ENCODE measurements around the gene LTBP1.

The LTBP1 gene

DNA sequence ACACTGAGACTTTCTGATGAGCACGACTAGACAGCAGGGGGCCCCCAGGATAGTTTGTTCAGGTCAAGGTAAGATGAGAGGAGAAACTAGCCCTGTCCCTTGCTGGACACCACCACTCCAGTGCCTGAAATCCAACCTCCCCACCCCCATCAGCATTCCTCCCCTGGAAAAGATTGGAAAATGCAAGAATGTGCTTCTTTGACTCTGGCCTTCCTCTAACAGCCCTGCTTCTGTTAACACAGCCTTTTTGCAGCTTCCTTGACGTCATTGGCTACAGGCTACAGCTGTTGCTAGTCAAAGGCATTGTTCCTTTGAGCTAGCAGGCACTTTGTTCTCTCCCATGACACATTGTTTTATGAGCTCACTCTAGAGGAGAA is 20.1 kb upstream of the LTBP1 start:
- no peak for DNase-seq (ENCODE audit: extremely low spot score, insufficient read length, low read depth)
- no peak for FAIRE-seq

DNA sequence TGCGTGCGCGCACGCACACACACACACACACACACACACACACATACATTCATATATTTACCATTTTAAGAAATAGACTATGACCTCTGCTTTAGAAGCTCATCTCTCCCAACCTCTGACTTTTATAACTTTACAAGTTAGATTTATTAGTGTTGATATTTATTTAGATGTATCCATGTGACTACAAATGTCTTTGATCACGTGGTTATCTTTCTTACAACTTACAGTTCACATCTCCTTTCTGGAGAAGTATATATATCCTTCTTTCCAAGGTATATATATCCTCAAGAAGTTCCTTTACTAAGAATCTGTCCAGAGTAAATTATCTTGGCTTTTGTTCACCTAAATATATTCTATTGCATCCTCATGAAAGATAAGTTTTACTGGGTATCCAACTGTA is 16.3 kb upstream of the LTBP1 start:
- DNase-seq (ENCODE audit: extremely low spot score, insufficient read length, low read depth) (no peak), FAIRE-seq (no peak)

DNA sequence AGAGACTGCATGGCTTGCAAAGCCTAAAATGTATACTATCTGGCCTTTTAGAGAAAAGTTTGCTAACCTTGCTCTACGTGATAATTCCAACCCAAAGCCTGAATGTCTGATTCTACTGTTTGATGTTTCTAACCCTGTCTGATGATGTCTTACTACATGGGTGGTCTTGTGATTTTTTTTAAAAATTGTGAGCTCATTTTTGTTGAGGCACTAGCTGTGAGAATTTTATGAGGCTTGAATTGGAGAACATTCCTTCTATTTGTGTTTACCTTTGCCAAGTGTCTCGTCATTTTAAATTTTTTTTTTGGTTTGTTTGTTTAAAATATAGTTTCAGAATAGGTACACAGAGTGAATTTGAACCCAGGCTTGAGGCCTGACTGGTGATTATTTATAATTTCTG is 15.2 kb upstream of the LTBP1 start:
- FAIRE-seq (no peak), DNase-seq (ENCODE audit: extremely low spot score, insufficient read length, low read depth) (no peak)

DNA sequence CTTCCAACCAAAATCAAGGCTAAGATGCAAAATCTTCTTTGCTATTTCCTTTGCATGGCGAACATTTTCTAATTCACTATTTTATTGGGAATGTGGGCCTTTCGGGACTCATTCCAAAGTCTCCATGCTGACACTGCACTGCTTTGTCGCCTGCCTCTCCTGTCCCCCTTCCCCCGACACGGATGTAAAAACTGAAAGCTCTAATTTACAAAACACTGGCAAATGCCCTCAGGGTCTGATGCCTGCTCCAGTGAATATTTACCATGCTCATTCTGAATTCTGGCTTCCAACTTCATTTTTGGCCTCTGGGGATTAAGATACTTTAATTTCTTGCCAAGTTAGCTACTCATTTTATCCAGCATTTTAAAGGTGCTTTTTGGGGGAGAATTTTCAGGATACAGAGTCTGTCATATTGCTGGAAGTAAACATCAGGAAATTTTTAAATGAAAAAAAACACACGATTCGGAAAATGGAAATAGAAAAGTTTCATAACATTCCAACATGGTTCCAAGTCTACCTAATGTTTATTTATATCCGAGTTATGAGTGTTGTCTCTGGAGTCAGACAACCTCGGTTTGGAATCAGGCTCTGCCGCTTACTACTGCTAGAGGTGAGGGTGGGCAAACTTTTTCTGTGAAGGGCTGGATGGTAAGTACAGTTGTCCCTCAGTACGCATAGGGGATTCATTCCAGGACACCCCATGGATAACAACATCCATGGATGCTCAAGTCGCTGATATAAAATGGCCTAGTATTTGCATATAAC is 14.6 kb upstream of the LTBP1 start:
- no peak for FAIRE-seq
- DNase-seq (ENCODE audit: extremely low spot score, insufficient read length, low read depth): no peak

DNA sequence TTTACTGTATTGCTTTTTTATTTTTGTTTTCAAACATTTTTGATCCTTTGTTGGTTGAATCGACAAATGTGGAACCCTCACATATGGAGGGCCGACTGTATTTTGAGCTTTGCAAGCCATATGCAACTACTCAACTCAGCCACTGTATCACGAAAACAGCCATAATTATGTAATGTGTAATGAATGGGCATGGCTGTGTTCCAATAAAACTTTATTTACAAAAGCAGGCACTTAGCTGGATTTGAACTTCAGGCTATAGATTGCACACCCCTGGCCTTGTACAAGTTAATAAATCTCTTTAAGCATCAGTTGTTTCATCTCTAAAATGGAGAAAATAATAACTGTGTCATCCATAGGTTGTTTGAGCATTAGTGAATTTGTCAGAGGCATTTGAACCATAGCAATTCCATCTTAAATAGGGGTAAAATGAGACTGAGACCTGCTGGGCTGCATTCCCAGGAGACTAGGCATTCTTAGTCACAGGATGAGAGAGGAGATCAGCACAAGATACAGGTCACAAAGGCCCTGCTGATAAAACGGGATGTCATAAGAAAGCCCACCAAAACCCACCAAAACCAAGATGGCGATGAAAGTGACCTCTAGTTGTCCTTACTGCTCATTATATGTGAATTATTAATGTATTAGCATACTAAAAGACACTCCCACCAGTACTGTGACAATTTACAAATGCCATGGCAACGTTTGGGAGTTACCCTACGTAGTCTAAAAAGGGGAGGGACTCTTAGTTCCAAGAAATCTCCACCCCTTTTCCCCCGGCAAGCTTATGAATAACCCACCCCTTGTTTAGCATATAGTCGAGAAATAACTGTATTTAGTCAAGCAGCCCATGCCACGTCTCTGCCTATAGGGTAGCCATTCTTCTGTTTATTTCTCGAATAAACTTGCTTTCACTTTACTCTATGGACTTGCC is 13.7 kb upstream of the LTBP1 start:
- FAIRE-seq (no peak), DNase-seq (ENCODE audit: extremely low spot score, insufficient read length, low read depth) (no peak)

DNA sequence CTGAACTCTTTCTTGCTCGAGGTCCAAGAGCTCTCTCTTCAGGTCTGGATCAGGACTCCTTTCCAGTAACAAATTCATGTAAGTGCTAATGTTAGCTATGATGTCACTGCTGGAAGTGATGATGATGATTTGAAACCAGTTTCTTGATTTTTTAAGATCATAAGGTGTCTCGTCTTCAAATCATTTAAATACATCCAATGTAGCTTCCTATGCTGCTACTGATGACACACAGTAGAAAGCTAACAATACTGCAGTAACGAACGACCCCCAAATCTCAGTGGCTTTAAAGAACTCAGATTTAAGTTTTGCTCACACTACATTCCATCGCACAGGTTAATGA is 13.0 kb upstream of the LTBP1 start:
- no peak for DNase-seq (ENCODE audit: extremely low spot score, insufficient read length, low read depth)
- no peak for FAIRE-seq

DNA sequence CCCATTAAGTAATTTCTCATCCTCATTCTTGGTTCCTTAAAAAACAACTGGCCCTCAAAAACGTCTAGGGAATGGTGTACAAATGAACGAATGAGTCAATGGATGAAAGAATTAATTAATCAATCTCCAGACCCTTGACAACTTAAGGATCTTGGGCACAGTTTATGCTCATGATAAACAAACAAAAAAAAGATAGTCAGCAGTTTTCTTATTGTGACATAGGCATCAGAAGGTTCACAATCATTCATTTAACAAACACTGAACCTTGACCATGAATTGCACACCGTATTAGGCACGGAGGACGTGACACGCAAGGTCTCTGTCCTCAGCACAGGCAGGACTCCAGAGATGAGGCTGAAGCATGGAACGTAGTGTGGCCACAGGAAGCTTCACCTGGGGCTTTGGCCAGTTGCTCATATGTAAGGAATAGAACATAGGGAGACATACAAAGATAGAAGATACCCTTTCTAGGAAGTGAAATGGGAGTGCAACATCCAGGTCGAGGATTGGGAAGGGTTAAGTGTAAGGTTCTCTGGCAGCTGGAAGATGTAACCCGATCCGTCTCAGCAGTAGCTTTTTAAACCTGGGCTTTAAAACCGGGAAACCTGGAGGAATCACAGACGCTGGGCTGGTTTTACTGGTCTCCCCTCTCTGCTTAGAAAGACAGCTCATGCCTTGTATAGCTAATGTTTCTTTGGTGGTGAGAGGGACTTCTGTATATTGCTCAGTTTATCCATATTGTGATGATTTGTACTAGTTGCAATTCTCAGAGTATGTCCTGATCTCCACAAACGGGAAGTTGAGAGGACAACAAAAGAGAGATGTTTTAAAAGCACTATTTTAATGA is 8.9 kb upstream of the LTBP1 start:
- no peak for FAIRE-seq
- no peak for DNase-seq (ENCODE audit: extremely low spot score, insufficient read length, low read depth)

DNA sequence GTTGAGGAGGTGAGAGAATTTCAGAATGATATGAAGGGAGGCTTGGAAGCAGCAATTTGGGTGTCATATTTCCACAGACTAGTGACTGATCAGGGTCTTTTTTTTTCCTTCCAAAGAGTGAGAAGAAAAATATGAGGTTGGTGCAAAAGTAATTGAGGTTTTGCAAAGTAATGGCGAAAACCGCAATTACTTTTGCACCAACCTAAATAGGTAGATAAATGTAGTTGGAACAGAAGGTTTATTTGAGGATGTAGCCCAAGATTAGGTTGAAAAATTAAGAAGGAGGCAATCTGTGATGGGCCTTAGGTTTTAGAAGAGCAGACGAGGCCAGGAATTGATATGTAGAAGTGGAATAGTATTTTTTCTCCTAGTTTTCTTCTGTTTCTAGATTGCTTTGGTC is 7.8 kb upstream of the LTBP1 start:
- FAIRE-seq (no peak), DNase-seq (ENCODE audit: extremely low spot score, insufficient read length, low read depth) (no peak)

DNA sequence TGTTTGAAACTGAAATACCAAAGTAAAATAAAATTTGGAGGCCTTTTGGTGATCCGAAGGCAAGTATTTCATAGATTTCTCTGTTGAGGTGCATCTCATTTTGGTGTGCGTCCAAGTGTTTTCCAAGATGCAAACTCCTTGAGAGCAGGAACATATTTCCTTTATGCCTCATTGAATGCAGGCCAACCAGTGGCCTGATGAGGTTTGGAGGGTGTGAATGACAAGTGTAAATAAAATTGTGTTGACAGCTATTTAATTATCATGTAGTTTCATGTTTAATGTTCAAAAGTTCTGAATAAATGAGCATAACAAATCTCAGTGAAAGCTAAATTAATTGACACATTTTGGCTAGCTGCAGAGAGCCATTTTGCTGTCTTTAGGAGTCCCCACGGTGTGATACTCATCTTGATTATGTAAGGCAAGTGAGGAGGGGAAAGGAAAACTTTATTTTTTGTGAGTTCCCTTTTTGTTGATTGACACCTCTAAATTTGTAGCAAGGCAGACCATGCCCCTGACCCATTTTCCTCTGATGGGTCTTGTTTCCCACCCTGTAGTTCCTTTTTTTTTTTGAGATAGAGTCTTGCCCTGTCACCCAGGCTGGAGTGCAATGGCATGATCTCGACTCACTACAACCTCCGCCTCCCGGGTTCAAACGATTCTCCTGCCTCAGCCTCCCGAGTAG is 6.3 kb upstream of the LTBP1 start:
- no peak for DNase-seq (ENCODE audit: extremely low spot score, insufficient read length, low read depth)
- no peak for FAIRE-seq

DNA sequence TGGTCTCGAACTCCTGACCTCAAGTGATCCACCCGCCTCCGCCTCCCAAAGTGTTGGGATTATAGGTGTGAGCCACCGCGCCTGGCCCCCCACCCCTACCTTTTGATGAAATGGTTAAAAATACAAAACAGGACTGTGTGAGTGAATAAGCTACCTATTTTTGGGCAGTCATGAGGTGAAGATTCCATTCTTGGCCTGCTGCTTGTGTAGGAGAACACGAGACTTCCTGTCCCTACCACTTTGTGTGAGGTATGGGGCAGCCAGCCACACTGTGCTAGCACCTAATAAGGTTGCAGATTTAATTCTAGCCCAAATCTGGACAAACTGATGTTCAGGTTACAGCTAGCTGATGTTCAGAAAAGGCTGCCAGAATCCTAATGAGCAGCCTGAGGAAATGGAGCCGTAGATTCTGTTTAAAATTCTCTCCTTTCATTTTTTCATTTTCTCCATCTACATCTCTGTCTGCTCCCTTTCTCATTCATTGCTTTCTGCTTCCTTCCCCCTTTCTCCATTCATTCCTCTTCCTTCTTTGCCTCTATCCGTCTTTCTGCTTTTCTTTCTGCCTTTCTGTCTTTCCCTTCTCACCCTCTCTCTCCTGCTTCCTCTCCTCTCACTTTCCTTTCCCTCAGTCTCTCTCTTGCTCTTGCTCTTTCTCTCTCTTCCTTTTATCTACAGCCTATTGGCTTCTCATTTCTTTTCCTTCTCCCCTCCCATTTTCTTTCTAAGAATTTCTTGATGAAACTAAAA is 4.6 kb upstream of the LTBP1 start:
- no peak for DNase-seq (ENCODE audit: extremely low spot score, insufficient read length, low read depth)
- FAIRE-seq: no peak

DNA sequence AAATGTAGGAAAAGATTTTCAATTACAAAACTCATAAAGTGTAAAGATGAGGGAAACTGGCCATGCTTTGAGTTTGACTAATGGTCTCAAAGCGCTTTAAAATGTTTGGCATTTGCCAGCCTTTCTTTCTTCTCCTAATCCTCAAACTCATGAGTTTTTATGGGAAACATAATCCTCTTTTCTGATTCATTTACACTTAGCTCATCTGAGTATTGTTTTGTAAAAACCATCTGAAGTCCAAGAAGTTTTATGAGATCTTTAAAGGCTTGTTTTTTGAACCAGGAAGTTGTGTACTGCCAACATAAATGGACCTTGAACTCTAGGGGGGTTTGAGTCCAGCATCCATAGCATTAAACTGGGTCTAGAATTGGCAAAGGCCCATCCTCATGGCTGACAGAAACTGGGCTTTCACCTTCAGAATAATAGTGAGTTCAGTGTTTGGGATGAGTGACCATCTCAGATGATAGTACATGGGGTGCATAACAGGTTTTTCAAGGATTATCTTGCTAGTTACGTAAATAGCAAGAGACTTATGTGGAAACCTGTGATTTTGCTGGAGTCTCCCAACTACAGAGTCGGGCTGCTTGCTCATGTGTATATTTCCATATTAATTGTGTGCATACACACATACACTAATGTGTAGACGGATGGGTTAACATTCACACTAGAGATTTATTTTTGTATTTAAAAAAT is 3.8 kb upstream of the LTBP1 start:
- no peak for FAIRE-seq
- no peak for DNase-seq (ENCODE audit: extremely low spot score, insufficient read length, low read depth)

DNA sequence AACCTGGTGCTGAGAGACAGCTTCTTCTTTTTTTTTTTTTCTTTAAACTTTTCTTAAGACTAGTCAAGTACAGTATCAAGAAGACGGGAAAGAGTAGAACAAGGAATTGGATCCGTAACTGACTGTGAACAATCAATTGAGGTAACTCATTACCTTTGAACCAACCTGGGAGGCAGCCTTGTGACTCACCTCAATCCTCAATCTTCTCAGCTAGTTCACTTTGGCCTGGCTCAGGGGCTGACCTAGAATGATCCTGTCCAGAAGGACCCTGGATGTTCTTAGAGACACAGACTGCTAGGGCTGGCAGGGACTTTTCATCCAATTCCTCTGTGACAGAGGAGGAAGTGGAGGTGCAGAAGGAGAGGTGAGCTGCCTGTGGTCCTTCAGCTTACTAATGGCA is 1.5 kb upstream of the LTBP1 start:
- FAIRE-seq (no peak), DNase-seq (ENCODE audit: extremely low spot score, insufficient read length, low read depth) (no peak)

DNA sequence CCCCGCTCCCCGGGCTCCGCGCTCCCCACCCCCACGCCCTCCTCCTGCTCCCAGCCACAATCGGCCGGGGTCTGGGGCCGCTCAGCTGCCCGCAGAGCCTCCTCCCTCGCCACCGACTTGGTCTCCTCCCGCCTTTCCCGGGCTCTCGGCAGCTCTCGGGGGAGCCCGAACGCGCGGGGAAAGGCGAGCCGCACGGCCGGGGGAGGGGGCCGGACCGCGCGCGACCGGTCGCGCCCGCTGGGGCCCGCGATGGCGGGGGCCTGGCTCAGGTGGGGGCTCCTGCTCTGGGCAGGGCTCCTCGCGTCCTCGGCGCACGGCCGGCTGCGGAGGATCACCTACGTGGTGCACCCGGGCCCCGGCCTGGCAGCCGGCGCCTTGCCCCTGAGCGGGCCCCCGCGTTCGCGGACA is 327 bp downstream of the LTBP1 start:
- DNase-seq (ENCODE audit: extremely low spot score, insufficient read length, low read depth) (no peak), FAIRE-seq (no peak)

DNA sequence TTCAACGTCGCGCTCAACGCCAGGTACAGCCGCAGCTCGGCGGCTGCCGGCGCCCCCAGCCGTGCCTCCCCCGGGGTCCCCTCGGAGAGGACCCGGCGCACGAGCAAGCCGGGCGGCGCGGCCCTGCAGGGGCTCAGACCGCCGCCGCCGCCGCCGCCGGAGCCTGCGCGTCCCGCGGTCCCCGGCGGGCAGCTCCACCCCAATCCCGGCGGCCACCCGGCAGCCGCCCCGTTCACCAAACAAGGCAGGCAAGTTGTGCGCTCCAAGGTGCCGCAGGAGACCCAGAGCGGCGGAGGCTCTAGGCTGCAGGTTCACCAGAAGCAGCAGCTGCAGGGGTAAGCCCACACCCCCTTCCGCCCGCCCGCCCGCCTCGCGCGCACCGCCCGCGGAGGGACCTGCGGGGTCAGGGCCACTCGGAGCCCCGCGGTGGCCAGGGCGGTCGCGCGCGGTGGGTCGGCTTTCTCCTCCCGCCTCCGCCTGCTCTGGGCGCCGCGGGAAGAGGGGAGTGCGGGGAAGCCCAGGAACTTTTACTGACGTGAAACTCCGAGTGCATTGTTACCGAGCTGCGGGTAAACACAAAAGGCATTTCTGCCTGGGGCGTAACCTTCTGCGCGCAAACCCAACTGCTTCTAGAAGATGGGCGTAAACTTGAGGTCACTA is 861 bp downstream of the LTBP1 start:
- DNase-seq (ENCODE audit: extremely low spot score, insufficient read length, low read depth) (no peak), FAIRE-seq (no peak)

DNA sequence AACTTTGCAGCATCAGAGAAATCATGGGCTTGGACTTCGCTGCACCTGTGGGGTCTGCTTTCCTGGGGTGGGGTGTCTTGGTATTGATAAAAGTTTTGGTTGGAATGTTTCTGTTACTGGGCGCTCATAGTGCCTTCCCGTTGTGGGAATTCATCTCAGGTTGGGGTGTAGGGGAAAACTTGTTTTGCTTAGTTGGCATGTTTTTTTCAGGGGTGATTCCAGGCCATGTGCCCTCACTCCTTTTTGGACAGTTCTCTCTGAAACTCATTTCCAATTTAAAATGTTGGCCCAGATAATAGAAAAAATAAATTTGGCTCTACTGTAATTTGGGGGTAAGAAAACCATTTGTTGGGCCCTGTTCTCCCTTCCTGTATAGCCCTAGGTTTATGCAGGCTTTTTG is 1.5 kb downstream of the LTBP1 start:
- FAIRE-seq: no peak
- no peak for DNase-seq (ENCODE audit: extremely low spot score, insufficient read length, low read depth)

DNA sequence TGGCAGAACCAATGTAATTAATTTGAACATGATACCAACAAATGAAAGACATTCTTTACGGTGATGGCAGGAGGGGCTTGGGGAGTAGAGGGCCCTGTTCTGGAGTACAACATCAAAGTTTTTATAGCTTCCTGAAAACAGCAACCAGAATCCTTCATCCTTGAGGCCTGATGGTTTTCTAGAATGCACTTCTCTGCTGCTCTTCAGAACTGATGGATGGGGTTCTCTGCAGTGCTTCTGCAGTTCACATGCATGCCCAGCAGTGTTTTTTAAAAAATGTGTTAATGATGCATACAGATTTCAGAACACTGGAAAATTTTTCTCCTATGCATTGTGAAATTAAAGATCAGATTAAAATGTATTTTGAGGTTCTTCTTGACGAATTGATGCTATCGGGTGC is 2.5 kb downstream of the LTBP1 start:
- no peak for FAIRE-seq
- DNase-seq (ENCODE audit: extremely low spot score, insufficient read length, low read depth): no peak

DNA sequence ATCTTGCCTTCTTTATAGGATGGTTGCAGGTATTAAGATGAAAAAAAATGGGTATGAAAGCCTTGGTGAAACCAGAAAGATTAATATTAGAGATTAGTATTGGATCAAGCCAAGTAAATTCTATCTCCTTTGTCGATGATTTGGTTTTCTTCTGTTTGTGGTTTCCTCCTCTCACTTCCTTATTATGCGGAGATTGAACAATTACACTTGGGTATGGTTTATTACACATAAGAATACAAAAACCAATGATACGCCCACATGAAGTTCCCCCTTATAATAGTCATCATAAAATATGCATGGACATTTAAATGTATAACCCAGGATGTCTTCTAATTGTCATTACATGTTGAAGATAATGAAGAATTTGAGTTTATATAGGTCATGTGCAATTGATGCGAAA is 4.9 kb downstream of the LTBP1 start:
- FAIRE-seq (no peak), DNase-seq (ENCODE audit: extremely low spot score, insufficient read length, low read depth) (no peak)

DNA sequence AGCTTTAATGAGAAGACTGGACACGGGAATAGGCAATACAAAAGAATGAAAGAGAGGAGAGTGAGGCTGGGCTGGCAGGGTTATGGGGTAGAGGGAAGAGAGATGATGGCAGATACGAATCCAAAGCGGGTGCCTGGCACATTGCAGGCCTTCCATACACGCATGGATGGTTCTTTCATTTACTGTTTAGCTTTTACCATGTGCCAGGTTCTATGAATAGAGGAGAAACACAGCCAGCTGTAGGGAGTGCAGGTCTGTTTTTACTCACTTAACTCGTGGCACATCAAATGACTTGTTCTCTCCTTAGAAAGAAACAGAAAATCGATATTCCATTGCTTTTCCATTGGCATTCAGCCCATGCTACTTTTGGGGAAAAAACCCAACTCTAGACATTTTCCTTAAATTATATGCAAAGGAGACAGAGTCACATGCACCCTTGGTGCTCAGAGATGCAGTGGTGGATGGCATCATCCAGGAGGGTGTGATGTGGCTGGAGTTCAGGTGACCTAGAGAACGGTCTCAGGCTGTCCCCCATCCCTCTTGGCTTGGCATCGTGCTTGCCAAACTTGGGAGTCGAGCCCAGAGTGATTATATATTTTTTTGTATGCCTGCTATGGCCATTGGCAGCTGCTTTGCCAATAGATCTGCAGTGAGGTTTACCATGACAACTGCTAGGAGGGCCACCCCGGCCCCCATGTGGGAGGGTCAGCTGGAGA is 6.2 kb downstream of the LTBP1 start:
- no peak for DNase-seq (ENCODE audit: extremely low spot score, insufficient read length, low read depth)
- no peak for FAIRE-seq

All from GM18507 (cell line).